GM19328 (cell line): ENCODE measurements around the gene PTPRG.

Experiments used
- ATAC-seq: cut with Tn5 transposase; IDR thresholded peaks from one replicate; pipeline ENCODE4 v1.9.1; 2021; ENCODE audit warnings: mild to moderate bottlenecking, moderate library complexity; ENCODE audit not compliant: unreplicated experiment

The PTPRG gene

DNA sequence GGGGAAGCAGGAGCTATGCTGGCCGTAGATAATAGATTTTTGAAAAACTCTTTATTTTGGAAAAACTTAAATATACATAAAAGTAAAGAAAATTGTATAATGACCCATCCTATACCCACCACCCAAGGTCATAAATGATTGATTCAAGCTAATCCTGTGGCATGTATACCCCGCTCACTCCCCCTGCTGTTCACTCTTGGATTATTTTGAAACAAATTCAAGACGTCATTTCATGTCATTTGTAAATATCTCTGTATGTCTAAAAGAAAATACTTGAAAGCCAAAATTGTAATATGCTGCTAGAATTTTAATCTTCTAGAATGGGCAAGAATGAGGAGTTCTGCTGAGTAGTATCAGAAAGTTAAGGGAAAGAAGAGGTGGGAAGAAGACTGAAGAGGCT lies 570.2 kb downstream of the PTPRG start:
- no peak for ATAC-seq

DNA sequence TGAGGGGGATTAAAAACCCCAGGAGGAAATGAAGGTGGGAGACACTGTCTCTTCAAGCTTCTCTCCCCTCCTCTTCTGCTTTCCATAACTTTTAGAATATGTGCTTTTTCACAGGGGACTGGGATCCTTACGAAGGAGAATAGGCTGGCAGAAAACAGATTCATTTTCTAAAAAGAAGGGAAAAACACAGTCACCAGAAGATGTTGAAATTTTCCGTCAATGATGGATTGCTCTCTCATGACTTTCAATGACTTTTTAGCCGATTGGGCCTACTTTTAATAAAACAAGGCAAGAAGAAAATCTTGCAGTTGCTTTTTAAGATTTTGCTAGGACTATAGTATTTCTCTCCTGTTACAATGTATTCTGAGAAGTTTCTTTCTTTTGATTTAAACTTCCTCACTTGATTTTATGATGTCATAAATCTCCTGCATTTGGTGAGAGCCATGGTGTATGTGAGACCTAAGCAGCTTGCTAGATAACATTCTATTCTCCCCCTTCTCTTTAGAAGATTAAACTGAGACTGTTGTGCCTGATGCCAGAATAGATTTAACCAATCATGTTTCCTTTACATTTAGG lies 570.7 kb downstream of the PTPRG start:
- ATAC-seq: no peak

GRCh38 chr3:62133015-62133414 lies 571.6 kb downstream of the PTPRG start:
- ATAC-seq: no peak

- ATAC-seq: no peak
Observed at GRCh38 chr3:62134061-62134496, 572.7 kb downstream of the PTPRG start.

GRCh38 chr3:62135741-62136140 lies 574.4 kb downstream of the PTPRG start:
- ATAC-seq: no peak

DNA sequence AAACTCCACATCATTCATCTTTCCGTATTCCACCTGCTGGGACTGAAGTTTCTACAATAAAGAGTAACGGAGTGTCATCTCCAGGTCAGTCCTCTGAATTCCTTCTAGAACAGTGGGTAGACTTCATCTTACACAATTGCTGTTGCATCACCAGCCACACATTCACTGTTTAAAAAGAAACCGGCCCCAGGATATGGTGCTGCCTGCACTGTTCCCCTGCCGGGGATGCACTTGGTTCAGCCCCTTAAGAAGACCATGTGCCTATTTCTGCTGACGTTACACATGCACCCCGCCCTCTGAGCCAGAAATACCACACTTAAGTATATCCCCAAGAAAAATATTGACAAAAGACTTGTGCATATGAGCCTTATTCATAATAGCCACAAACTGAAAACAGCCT lies 578.6 kb downstream of the PTPRG start:
- ATAC-seq: no peak

GRCh38 chr3:62142331-62143085 lies 581.1 kb downstream of the PTPRG start:
- ATAC-seq: no peak

GRCh38 chr3:62143843-62144450 lies 582.6 kb downstream of the PTPRG start:
- no peak for ATAC-seq

DNA sequence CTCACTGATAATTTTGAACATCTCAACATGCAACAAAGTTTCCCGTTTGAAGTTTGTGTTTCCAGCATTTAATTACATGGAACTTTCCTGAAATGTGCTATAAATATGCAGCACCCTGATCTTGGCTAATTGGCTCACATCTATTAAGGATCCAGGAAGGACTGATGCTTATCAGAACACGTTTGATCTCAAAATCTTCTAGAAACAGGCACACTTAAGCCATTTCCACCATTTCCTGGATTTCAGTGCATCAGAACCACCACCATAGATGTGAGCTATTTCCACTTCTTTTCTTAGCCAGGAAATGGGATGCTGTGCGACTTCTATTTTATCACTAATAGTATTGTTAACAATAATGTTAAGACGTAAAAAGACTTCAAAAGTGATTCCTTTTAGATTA lies 583.1 kb downstream of the PTPRG start:
- ATAC-seq: no peak

DNA sequence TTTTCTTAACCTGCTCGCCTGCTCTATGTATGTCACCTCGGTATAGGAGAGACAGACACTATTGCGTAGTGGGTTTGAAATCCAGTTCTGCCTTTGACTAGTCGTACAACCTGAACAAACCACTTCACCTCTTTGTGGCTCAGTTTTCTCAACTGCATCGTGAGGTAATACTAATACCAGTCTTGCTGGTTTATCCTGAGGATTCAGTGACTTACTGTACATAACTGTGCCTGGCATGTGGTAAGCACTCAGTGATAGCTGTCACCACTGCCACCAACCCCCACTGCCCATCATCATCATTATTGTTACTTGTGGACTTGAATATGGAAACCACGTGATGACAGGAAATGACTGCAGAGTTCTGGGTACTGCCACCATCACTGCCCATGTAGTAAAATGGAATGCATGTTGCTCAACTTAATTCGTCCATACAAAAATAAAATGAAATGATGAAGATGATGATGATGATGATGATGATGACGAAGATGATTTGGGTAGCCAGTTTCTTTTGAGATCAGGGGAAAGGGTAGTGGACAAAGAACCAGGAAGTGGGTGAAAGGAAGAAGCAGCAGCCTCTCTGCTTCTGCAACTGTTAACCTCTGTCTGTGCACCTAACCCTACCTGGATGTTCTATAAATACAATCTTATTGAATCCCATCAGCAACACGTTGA lies 583.9 kb downstream of the PTPRG start:
- ATAC-seq: no peak

DNA sequence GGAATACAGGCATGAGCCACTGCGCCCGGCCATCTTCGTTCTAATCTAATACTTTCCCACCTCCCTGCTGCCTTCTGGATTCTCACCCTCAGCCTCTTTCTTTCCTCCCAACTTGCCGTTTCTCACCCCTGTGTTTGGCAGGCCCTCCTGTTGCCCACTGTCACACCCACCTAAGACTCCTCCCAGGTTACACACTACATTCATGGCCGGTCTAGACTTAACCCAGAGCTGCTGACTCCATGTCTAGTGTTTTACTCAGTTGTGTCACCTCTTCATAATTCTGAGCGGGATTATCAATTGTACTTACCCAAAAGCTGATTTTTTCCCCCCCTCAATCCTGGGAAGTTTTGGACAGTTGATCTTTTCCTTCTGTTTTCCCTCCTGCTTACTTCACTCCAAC lies 588.2 kb downstream of the PTPRG start:
- no peak for ATAC-seq

- ATAC-seq: no peak
Observed at GRCh38 chr3:62149962-62150361, 588.6 kb downstream of the PTPRG start.

DNA sequence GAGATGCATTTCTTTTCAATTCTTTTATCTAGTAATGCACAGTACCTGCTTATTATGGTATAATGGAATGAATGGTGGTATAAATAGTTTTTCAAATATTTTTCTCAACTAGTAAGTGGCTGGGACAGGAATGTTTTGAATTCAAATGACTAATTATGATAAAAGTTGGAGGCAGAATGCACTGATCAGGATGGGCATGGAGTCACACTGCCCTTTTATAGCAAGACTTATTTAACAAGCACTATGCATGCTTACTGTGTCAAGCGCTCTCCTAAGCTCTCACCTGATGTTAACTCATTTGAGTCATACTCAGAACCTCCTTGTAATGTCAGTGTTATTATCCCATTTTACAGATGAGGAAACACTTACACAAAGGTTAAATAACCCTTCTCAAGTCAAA lies 590.2 kb downstream of the PTPRG start:
- no peak for ATAC-seq

DNA sequence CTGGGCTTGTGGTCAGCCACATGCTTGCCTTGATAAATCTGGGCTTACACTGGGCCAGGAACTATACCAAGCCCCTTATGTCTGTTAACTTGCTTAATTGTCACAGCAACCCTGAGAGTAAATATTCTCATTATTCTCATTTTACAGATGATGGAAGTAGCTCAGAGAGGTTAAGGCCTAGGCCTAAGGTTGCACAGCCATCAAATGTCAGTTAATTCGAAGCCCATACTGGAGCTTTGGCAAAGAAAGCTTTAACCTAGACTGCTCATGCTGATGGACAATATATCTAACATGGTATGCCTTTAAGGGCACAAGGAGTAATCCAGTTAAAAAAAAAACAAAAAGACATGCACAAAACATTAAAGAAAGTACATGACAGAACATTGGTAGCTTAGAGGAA lies 591.9 kb downstream of the PTPRG start:
- no peak for ATAC-seq

GRCh38 chr3:62154457-62155148 lies 593.2 kb downstream of the PTPRG start:
- ATAC-seq: no peak

GRCh38 chr3:62159056-62159708 lies 597.8 kb downstream of the PTPRG start:
- no peak for ATAC-seq

- no peak for ATAC-seq
Observed at GRCh38 chr3:62159709-62160092, 598.3 kb downstream of the PTPRG start.

- no peak for ATAC-seq
Observed at GRCh38 chr3:62161371-62161770, 600.0 kb downstream of the PTPRG start.

- no peak for ATAC-seq
Observed at GRCh38 chr3:62164196-62164595, 602.8 kb downstream of the PTPRG start.

DNA sequence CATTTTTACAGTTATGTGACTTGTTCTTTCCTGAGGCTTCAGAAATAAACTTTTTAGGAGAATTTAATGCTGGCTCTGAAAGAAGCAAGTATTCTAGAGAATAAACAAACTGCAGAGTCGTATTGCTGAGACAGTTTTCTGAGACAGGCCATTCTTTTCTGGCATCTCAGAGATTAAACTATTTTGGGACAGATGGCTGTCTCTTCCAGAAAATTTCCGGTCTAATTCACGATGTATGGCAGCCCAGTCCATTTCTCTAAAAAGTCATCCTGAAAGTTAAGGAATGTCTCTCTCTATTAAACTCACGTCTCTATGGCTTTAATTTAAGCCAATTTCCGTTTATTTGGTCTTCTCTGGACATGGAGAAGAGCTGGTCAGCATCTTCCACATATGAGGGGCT lies 603.4 kb downstream of the PTPRG start:
- no peak for ATAC-seq
